GM21360 (cell line): ENCODE data around the gene MCAT.
"Not testable (repeated sequence)": the region's sequence is repeated elsewhere in the genome, so short reads cannot be mapped to it uniquely, and the experiment has no call there.

Experiments used
- ATAC-seq: cut with Tn5 transposase; IDR thresholded peaks from one replicate; pipeline ENCODE4 v1.9.1; 2021; ENCODE audit warnings: mild to moderate bottlenecking, moderate library complexity; ENCODE audit not compliant: unreplicated experiment

The MCAT gene

GRCh38 chr22:43127166-43127908 is 15.9 kb downstream of the MCAT start:
- no peak for ATAC-seq

GRCh38 chr22:43126501-43127165 is 16.6 kb downstream of the MCAT start:
- ATAC-seq = no peak

GRCh38 chr22:43118953-43119458 is 24.2 kb downstream of the MCAT start:
- no peak for ATAC-seq

GRCh38 chr22:43118024-43118849 is 25.0 kb downstream of the MCAT start:
- ATAC-seq = no peak

- ATAC-seq = no peak
Observed at GRCh38 chr22:43116932-43117331, 26.3 kb downstream of the MCAT start.

GRCh38 chr22:43114958-43115357 is 28.2 kb downstream of the MCAT start:
- no peak for ATAC-seq

GRCh38 chr22:43113526-43114251 is 29.5 kb downstream of the MCAT start:
- no peak for ATAC-seq

- peak; percentile 50 for ATAC-seq
Observed at GRCh38 chr22:43110927-43111623, 32.1 kb downstream of the MCAT start.

GRCh38 chr22:43110444-43110926 is 32.7 kb downstream of the MCAT start, which contains the start of gene BIK:
BIK (plus strand) TSS chr22:43110750; CDS start chr22:43124023, 13,273 bp downstream.
- peak; percentile 27 for ATAC-seq

- ATAC-seq = no peak
Observed at GRCh38 chr22:43109921-43110443, 33.2 kb downstream of the MCAT start.

GRCh38 chr22:43109511-43109910 is 33.7 kb downstream of the MCAT start:
- no peak for ATAC-seq

GRCh38 chr22:43106302-43106701 is 36.9 kb downstream of the MCAT start:
- no peak for ATAC-seq

- ATAC-seq = not testable (repeated sequence)
Observed at GRCh38 chr22:43104950-43105349, 38.2 kb downstream of the MCAT start.

GRCh38 chr22:43104056-43104625 is 39.1 kb downstream of the MCAT start:
- not testable (repeated sequence) for ATAC-seq

- no peak for ATAC-seq
Observed at GRCh38 chr22:43101306-43101705, 41.9 kb downstream of the MCAT start.

- ATAC-seq = no peak
Observed at GRCh38 chr22:43100225-43100624, 43.0 kb downstream of the MCAT start.

GRCh38 chr22:43099095-43099494 is 44.1 kb downstream of the MCAT start:
- ATAC-seq = no peak

GRCh38 chr22:43098356-43098755 is 44.8 kb downstream of the MCAT start:
- ATAC-seq = no peak

- ATAC-seq = no peak
Observed at GRCh38 chr22:43096420-43096819, 46.8 kb downstream of the MCAT start.
